HG02678 (cell line): ENCODE measurements around the gene IL17F.

ENCODE experiments used
- ATAC-seq: cut with Tn5 transposase; IDR thresholded peaks from one replicate; pipeline ENCODE4 v1.9.1; 2021; ENCODE audit warnings: mild to moderate bottlenecking, moderate library complexity; ENCODE audit not compliant: unreplicated experiment

Gene IL17F

GRCh38 chr6:52191824-52192223 lies 52.5 kb downstream of the IL17F start:
- ATAC-seq = no peak

- ATAC-seq = no peak
Observed at GRCh38 chr6:52190409-52190808, 53.9 kb downstream of the IL17F start.

- no peak for ATAC-seq
Observed at GRCh38 chr6:52189974-52190373, 54.3 kb downstream of the IL17F start.

- no peak for ATAC-seq
Observed at GRCh38 chr6:52187098-52187497, 57.2 kb downstream of the IL17F start.
